GM19193 (cell line): Measurements from ENCODE around the gene RHBDL2.

Source experiments
- POLR2A ChIP-seq: IDR thresholded peaks from 4 replicates; pipeline ENCODE4 v1.6.1; 2011; ENCODE audit not compliant: insufficient read depth, insufficient read length; ENCODE audit errors: extremely low read depth

Gene RHBDL2, protein sequence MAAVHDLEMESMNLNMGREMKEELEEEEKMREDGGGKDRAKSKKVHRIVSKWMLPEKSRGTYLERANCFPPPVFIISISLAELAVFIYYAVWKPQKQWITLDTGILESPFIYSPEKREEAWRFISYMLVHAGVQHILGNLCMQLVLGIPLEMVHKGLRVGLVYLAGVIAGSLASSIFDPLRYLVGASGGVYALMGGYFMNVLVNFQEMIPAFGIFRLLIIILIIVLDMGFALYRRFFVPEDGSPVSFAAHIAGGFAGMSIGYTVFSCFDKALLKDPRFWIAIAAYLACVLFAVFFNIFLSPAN

DNA sequence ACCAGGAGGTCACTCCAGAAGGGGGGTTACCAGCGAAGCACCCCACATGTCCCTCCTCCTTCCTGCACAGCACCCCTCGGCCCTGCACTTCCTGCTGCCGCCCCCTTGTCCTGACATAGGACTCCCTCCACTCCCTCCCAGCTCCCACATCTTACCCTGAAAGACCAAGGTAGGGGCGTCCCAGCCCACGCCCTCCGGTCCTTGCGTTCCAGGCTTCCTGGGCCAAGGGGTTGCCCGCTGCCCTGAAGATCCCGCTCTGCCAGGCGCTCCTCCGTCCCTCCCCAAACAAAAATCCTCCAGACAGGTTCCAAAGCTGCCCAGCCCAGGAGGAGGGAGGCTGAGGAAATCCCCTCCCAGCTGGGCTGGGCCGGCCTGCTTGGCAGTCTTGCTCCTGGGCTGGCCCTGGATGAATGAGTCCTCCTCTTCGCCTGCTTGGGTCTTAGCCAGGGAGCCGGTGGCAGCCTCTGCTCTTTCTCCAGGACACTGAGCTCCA lies at the start of gene RHBDL2:
TSS of gene RHBDL2 (minus strand) at position 304 of the 493 bp plus-strand sequence. CDS start 22,618 bp downstream, outside the sequence.
- TF ChIP-seq POLR2A, result no peak

DNA sequence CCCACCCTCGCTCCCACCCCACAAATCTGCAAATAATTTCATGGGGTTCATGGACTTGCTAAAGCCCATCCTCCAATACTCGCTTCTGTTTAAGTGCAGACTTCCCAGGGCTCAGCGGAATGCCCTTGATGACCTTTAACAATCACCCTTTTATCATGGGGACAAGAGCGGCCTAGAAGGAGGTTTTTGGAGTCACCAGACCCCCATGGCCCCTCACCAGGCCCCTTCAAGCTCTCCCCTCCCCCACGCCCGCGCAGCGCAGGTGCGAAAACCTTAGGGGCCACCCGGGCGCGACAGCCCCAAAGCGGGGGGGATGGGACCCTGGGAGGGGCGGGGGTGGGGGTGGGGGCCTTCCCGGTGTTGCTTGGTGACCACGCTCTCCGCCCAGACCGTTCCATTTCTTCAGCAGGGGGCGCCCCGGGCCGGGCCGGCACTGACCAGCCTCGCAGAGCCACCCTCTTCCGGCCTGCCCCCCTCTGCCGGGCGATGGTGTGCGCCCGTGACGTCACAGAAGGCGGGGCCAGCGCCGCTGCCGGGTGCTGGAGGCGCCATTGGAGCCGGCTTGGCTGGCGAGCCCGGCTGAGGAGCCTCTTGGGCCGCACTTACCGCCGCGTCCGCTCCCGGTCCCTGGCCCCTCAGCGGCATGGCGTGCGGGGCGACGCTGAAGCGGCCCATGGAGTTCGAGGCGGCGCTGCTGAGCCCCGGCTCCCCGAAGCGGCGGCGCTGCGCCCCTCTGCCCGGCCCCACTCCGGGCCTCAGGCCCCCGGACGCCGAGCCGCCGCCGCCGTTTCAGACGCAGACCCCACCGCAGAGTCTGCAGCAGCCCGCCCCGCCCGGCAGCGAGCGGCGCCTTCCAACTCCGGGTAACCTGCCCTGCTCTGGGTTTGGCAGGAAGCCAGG lies 49.4 kb upstream of the RHBDL2 start, which contains the start of gene AKIRIN1:
TSS of gene AKIRIN1 (plus strand) at position 539 of the 900 bp plus-strand sequence. CDS start at position 644, 105 bp downstream.
- TF ChIP-seq POLR2A, result peak; percentile 97

DNA sequence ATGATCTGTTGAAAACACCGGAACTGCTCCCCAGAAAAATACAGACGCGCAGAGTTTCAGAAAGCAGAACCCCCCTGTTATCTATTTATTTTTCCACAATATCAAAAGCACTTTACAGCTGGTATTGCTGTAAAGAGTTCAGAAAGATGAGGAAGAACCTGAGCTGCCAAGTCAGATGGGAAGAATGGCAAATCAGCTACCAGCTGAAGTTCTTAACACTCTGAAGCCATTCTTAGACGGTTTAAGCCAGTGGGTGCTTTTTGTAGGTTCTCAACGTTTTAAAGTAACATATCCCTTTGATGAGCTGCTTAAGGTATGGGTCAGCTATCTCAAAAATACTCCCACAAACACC lies 48.7 kb upstream of the RHBDL2 start:
- no peak for TF ChIP-seq POLR2A

DNA sequence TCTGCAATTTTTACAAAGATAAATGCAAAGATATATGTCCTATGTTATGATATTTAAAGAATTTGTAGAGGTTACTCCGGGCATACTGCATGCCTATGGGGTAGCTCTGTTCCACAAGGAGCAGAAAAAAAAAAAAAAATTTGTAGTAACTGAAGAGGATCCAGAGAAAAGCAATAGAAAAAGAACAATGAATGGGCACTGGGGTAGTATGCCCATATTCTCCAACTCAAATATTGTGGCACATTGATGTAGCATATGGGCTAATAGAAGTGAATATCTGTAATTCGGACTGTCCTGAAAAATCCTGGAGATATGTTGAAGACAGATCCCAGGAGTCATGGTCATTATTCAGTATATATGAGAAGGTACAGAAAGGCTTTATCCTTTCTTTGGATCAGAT lies 48.3 kb upstream of the RHBDL2 start:
- no peak for TF ChIP-seq POLR2A

DNA sequence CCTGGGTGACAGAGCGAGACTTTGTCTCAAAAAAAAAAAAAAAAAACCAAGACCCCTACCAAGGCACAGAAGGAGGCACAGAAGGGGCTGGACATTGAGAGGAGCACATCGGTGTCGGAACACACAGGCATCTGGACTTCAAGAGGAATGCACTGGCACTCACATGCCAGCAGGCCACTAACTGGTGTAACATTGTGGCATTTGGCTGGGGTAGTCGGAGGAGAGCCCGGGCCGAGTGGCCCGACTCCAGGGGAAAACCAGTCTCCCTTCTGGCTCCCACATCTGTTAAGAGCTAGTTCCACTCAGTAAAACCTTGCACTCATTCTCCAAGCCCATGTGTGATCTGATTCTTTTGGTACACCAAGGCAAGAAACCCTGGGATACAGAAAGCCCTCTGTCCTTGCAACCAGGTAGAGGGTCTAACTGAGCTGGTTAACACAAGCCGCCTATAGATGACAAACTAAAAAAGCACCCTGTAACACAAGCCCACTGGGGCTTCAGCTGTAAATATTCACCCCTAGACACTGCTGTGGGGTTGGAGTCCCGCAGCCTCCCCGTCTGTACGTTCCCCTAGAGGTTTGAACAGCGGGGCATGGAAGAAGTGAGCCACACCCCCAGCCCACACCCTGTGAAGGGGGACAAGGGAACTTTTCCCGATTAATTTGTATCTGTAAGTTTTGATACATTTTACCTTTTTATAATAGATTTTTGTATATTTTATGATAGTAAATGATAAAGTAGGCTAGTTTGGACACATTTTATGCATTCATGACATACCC lies 32.2 kb upstream of the RHBDL2 start:
- TF ChIP-seq POLR2A, result no peak

DNA sequence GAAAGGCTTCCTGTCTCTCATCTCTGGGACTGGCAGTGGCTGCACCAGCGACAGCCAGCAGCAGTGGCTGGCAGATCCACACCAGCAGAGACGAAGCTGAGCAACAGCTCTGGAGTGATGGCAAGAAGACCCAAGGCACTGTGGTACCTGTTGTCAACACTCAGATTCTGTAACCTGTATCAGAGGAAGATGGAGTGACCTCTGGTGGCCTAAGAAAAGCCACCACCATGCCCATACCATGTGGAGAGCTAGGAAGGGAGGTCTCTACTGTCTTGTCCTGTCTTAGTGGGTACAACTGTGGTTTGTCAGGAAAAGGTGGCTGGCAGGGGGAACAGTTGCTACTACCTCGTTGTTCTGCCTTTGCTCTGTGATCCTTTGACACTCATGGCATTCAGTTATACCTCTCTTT lies 22.5 kb upstream of the RHBDL2 start:
- TF ChIP-seq POLR2A, result no peak

DNA sequence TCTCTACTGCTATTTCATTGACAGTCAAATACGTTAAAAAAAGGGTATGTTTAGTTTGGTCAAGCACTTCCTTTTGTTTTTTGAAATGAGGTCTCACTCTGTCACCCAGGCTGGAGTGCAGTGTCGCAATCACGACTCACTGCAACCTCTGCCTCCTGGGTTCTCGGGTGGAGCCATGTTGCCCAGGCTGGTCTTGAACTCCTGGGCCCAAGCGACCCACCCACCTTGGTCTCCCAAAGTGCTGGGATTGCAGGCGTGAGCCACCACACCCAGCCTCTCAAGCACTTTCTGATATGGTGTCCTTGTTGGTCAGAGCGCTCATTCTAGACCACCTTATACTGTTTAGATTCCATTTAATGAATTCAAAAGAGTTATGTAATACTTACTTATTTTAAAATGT lies 20.9 kb upstream of the RHBDL2 start:
- no peak for TF ChIP-seq POLR2A

DNA sequence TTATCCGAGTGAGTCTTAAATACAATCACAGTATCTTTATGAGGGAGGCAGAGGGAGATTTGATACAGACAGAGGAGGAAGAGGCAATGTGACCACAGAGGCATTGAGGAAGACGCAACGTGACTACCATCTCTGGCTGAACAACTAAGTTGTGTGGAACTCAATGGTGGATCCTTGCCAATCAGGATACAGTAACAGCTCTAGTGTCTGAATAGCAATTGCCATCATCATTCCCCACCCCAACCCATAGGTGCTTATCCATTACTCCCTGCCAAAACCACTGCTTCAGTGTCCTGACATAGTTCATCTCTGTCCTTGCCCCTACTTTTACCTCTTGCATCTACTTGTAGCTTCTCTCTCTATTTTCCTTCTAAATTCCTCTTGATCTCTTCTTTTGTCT lies 20.5 kb upstream of the RHBDL2 start:
- no peak for TF ChIP-seq POLR2A

DNA sequence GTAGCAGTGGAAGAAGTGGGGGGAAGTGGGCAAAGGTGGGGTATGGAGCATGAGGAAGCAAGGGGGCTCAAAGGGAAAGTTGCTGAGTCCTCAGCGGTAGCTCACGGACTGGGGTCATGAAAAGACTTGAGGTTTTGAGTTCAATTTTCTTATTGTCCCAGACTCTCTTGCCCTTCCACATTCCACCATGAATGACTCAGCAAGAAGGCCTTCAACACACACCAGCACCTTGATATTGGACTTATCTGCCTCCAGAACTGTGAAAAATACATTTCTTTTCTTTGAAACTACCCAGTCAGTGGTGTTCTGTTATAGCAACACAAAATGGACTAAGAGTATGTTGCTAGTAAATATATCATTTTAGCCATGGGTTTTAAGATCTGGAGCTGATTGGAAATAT lies 17.3 kb upstream of the RHBDL2 start:
- TF ChIP-seq POLR2A, result no peak

DNA sequence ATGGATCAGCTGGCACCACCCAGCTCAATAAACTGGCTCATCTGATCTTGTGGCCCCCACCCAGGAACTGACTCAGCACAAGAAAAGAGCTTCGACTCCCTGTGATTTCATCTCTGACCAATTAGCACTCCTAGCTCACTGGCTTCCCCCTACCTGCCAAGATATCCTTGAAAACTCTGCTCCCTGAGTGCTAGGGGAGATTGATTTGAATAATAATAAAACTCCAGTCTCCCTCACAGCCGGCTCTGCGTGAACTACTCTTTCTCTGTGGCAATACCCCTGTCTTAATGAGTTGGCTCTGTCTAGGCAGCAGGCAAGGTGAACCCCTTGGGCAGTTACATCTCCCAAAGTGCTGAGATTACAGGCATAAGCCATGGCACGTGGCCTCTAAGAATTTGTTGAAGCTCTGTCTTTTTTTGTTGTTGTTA lies 11.8 kb upstream of the RHBDL2 start:
- no peak for TF ChIP-seq POLR2A

DNA sequence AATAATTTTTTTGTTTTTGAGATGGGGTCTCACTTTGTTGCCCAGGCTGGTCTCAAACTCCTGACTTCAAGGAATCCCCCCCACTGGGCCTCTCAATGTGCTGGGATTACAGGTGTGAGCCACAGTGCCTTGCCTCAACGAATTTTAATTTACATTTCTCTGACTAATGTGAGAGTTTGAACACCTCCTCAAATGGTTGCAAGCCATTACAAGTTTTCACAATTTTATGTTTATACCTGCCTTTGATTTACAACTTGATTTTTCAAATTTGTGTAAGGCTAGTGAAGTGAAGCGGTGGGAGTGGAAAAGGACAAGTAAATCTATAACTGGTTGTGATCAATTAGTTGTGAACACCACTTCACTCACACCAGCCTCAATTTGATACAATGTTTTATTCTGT lies 8.9 kb upstream of the RHBDL2 start:
- TF ChIP-seq POLR2A, result no peak

DNA sequence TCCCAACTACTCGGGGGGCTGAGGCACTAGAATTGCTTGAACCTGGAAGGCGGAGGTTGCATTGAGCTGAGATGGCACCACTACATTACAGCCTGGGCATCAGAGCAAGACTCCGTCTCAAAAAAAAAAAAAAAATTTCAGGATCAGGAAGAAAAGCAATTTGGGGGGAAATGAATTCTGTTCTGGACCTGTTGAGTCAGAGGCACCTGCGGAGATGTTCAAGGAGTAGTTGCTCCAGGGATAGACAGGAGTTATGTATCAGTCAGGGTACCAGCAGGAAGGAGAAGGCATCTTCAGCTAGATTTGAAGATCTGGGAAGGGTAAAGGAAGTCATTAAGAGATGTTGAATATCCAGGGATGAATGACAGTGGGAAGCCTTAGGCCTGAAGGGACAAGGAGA lies 2.9 kb upstream of the RHBDL2 start:
- no peak for TF ChIP-seq POLR2A

DNA sequence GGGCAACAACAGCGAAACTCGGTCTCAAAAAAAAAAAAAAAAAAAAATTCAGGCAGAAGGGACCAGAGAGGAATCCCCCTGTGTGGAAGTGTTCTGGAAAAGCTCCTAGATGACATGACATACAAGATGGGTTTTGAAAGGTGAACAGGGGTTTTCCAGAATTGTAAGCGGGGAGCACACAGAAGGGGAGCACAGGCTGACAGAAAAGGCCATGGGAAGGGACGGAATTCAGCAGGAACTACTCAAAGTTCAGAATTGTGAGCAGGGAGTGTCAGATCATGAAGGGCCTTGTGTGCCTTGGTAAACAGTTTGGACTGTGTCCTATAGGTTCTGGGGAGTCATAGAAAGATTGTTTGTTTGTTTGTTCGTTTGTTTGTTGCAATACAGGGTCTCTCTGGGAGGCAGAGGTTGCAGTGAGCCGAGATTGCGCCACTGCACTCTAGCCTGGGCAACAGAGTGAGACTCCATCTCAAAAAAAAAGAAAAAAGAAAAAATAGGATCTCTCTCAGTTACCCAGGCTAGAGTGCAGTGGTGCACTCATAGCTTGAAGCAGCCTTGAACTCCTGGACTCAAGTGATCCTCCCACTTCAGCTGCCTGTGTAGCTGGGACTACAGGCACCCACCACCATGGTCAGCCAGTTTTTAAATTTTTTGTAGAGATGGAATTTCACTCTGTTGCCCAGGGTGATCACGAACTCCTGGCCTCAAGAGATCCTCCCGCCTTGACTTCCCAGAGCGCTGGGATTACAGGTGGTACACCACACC lies 1.2 kb upstream of the RHBDL2 start:
- no peak for TF ChIP-seq POLR2A

DNA sequence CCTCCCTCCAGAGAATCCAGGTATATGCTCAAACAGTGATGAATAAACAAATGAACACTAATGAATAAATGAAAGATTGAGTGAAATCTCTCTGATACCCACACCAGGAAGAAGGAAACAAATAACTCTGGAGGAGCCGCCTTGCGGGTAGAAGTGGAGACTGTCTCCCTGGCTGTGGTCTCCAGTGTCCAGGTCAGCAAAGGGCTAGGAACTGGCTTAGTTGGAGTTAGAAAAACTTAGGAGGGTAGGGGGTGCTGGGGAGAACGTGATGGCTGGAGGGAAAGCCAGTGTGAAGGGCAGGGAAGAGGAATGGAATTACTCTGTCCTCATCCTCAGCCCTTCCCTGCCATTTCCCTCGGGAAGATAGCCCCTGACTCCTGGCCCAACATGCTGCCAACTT lies 537 bp downstream of the RHBDL2 start:
- TF ChIP-seq POLR2A, result no peak
